Measurements from ENCODE around the gene PCDHA10. TPM values are rescaled to one million over a fixed set of nuclear protein-coding genes. Genes with fewer than 3 reads are reported as not detected.
"Not testable (repeated sequence)": the region's sequence is repeated elsewhere in the genome, so short reads cannot be mapped to it uniquely, and the experiment has no call there.

PCDHA10 gene
- total RNA-seq, 1 donor from 2014 or later = 11.7 TPM

DNA sequence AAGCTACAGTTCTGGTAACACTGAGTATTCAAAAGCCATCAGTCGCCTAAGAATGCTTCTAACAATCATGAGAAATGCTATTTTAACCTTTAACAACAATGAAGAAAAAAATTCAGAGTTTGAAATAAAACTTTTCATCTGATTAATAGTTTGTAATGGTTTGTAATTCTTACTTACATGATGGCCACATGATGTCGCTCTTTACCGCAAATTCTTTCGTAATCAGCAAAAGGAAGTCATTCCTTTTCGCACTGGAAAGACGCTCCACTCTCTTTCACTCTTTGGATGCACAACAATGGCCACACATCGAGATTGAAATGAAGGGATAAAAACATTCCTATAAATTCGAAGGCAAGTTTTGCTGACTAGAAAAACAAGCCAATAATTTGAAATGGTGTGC, 21.7 kb upstream of the PCDHA10 start, which contains the start of gene PCDHA7:
Gene PCDHA7, plus strand, starts transcription at position 277 of the 400 bp plus-strand sequence. Its CDS starts 115 bp downstream, at position 392.
- H3K4me3 Mint-ChIP-seq = no peak within 1 kb of the TSS
- TF ChIP-seq EZH2 (IDR thresholded peaks at IDR 0.05) (no peak), EZH2phosphoT487 (IDR thresholded peaks at IDR 0.05) (no peak)
- TF ChIP-seq, protein P1, sequence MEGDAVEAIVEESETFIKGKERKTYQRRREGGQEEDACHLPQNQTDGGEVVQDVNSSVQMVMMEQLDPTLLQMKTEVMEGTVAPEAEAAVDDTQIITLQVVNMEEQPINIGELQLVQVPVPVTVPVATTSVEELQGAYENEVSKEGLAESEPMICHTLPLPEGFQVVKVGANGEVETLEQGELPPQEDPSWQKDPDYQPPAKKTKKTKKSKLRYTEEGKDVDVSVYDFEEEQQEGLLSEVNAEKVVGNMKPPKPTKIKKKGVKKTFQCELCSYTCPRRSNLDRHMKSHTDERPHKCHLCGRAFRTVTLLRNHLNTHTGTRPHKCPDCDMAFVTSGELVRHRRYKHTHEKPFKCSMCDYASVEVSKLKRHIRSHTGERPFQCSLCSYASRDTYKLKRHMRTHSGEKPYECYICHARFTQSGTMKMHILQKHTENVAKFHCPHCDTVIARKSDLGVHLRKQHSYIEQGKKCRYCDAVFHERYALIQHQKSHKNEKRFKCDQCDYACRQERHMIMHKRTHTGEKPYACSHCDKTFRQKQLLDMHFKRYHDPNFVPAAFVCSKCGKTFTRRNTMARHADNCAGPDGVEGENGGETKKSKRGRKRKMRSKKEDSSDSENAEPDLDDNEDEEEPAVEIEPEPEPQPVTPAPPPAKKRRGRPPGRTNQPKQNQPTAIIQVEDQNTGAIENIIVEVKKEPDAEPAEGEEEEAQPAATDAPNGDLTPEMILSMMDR (IDR thresholded peaks at IDR 0.05) = no peak
- no peak for DNase-seq (ENCODE audit: low spot score)
- Histone ChIP-seq H4K20me1 (ENCODE audit: low read depth) (no peaks in the 10 kb centered on the region), H3K9me3 (ENCODE audit: low read depth) (no peaks in the 10 kb centered on the region), H2AFZ (replicated peaks) (no peak within 1 kb of the TSS), H3F3A (ENCODE audit: low read depth) (no peaks in the 10 kb centered on the region), H3K79me2 (ENCODE audit: low read depth) (no peaks in the 10 kb centered on the region), H3K4me3 (no peak within 1 kb of the TSS), H3K9ac (no peak within 1 kb of the TSS), H3K36me3 (peaks cover 11% of the 10 kb centered on the region), H3K27ac (no peak within 1 kb of the TSS), H3K4me2 (no peak within 1 kb of the TSS), H3K4me1 (no peaks in the 10 kb centered on the region), H3K27me3 (no peaks in the 10 kb centered on the region)
- H3K36me3 Mint-ChIP-seq = peaks cover 24% of the 10 kb centered on the region
- peaks cover 42% of the 10 kb centered on the region for H3K9me3 Mint-ChIP-seq
- H3K27ac Mint-ChIP-seq = no peak within 1 kb of the TSS
- peaks cover 3% of the 10 kb centered on the region for H3K27me3 Mint-ChIP-seq (ENCODE audit: insufficient read depth, low read depth)
- no peaks in the 10 kb centered on the region for H3K4me1 Mint-ChIP-seq

DNA sequence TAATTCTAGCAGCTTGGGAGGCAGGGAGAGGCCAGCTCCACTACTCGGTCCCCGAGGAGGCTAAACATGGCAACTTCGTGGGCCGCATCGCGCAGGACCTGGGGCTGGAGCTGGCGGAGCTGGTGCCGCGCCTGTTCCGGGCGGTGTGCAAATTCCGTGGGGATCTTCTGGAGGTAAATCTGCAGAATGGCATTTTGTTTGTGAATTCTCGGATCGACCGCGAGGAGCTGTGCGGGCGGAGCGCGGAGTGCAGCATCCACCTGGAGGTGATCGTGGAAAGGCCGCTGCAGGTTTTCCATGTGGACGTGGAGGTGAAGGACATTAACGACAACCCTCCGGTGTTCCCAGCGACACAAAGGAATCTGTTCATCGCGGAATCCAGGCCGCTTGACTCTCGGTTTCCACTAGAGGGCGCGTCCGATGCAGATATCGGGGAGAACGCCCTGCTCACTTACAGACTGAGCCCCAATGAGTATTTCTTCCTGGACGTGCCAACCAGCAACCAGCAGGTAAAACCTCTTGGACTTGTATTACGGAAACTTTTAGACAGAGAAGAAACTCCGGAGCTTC, 21.2 kb upstream of the PCDHA10 start:
- not testable (repeated sequence) for H3K4me1 ChIP-seq; DNase-seq (ENCODE audit: low spot score); H3K27me3 Mint-ChIP-seq (ENCODE audit: insufficient read depth, low read depth); H3K9ac ChIP-seq; H3K27me3 ChIP-seq; H3K27ac ChIP-seq; H3F3A ChIP-seq (ENCODE audit: low read depth); H3K4me1 Mint-ChIP-seq; H3K27ac Mint-ChIP-seq; H3K79me2 ChIP-seq (ENCODE audit: low read depth); H3K9me3 ChIP-seq (ENCODE audit: low read depth); H2AFZ ChIP-seq (replicated peaks); H3K4me2 ChIP-seq; H3K4me3 Mint-ChIP-seq; H3K4me3 ChIP-seq; H4K20me1 ChIP-seq (ENCODE audit: low read depth)
- H3K9me3 Mint-ChIP-seq = peaks cover 39% of the 10 kb centered on the region
- H3K36me3 Mint-ChIP-seq = peaks cover 24% of the 10 kb centered on the region
- H3K36me3 ChIP-seq = peaks cover 11% of the 10 kb centered on the region

GRCh38 chr5:140835622-140836510, 19.8 kb upstream of the PCDHA10 start:
- no peak for TF ChIP-seq EZH2phosphoT487 (IDR thresholded peaks at IDR 0.05)
- TF ChIP-seq EZH2 (IDR thresholded peaks at IDR 0.05) = no peak
- TF ChIP-seq, protein P1 (IDR thresholded peaks at IDR 0.05) = no peak

More at GRCh38 chr5:140835622-140836510, 19.8 kb upstream of the PCDHA10 start:
- H3K4me2 ChIP-seq = no peak overlapping the region
- peaks cover 46% of the 10 kb centered on the region for H3K9me3 Mint-ChIP-seq
- H3K4me1 Mint-ChIP-seq = no peaks in the 10 kb centered on the region
- no peaks in the 10 kb centered on the region for H4K20me1 ChIP-seq (ENCODE audit: low read depth)
- peaks cover 11% of the 10 kb centered on the region for H3K36me3 ChIP-seq
- no peak overlapping the region for H3K27ac ChIP-seq
- no peaks in the 10 kb centered on the region for H3K27me3 ChIP-seq
- no peak overlapping the region for H3K4me3 ChIP-seq
- H3K9ac ChIP-seq = no peak overlapping the region
- H3K27ac Mint-ChIP-seq = no peak overlapping the region
- no peaks in the 10 kb centered on the region for H3K4me1 ChIP-seq
- peaks cover 3% of the 10 kb centered on the region for H3K27me3 Mint-ChIP-seq (ENCODE audit: insufficient read depth, low read depth)
- DNase-seq (ENCODE audit: low spot score) = no peak
- no peaks in the 10 kb centered on the region for H3K9me3 ChIP-seq (ENCODE audit: low read depth)
- H3F3A ChIP-seq (ENCODE audit: low read depth) = no peaks in the 10 kb centered on the region
- H3K79me2 ChIP-seq (ENCODE audit: low read depth) = no peaks in the 10 kb centered on the region
- no peak overlapping the region for H2AFZ ChIP-seq (replicated peaks)
- H3K4me3 Mint-ChIP-seq = no peak overlapping the region
- peaks cover 28% of the 10 kb centered on the region for H3K36me3 Mint-ChIP-seq
